HEK293T (cell line): Measurements from ENCODE around the gene ESYT2.

ENCODE experiments used
- CTCF ChIA-PET: fragments of 350-600 bp; formaldehyde crosslinking; extraction: SDS; loops from one replicate; lab custom pipeline; 2021; ENCODE audit warnings: antibody characterized with exemption, inconsistent platforms; lab: Yijun Ruan, JAX
- POLR2A ChIA-PET: fragments of 350-600 bp; formaldehyde crosslinking; extraction: SDS; loops from one replicate; lab custom pipeline; 2020; ENCODE audit warnings: antibody characterized with exemption, inconsistent platforms; lab: Yijun Ruan, JAX
- DNase-seq: peaks from one replicate; pipeline ENCODE4 v3.0.0; 2012; ENCODE audit warnings: mixed read lengths; ENCODE audit errors: extremely low spot score
- ARNT ChIP-seq: fragments of 450-650 bp; IDR thresholded peaks from 2 replicates; pipeline ENCODE4 v1.6.1; 2017; ENCODE audit warnings: mild to moderate bottlenecking
- BHLHE40 ChIP-seq: fragments of 450-650 bp; IDR thresholded peaks from 2 replicates; pipeline ENCODE4 v1.6.1; 2016; ENCODE audit warnings: mild to moderate bottlenecking, moderate library complexity, borderline replicate concordance
- CTBP1 ChIP-seq: fragments of 450-650 bp; IDR thresholded peaks from 2 replicates; pipeline ENCODE4 v1.6.1; 2016; ENCODE audit warnings: borderline replicate concordance
- ELF4 ChIP-seq: fragments of 450-650 bp; IDR thresholded peaks from 2 replicates; pipeline ENCODE4 v1.6.1; 2017; ENCODE audit warnings: antibody characterized with exemption
- FOXA1 ChIP-seq: fragments of 450-650 bp; IDR thresholded peaks from 2 replicates; pipeline ENCODE4 v1.6.1; 2016; ENCODE audit warnings: mild to moderate bottlenecking
- FOXK2 ChIP-seq: fragments of 450-650 bp; IDR thresholded peaks from 2 replicates; pipeline ENCODE4 v1.6.1; 2016; ENCODE audit warnings: mild to moderate bottlenecking
- FOXM1 ChIP-seq: fragments of 450-650 bp; IDR thresholded peaks from 2 replicates; pipeline ENCODE4 v1.6.1; 2017; ENCODE audit warnings: mild to moderate bottlenecking, borderline replicate concordance
- HDGF ChIP-seq: fragments of 450-650 bp; IDR thresholded peaks from 2 replicates; pipeline ENCODE4 v1.6.1; 2017; ENCODE audit warnings: antibody characterized with exemption, borderline replicate concordance
- L3MBTL2 ChIP-seq: fragments of 450-650 bp; conservative IDR thresholded peaks from 2 replicates; pipeline ENCODE4 v1.6.1; 2016; ENCODE audit warnings: mild to moderate bottlenecking
- LEF1 ChIP-seq: fragments of 450-650 bp; IDR thresholded peaks from 2 replicates; pipeline ENCODE4 v1.6.1; 2017; ENCODE audit warnings: mild to moderate bottlenecking, borderline replicate concordance
- NFRKB ChIP-seq: fragments of 450-650 bp; IDR thresholded peaks from 2 replicates; pipeline ENCODE4 v1.6.1; 2016; ENCODE audit warnings: mild to moderate bottlenecking, moderate library complexity
- SP1 ChIP-seq: fragments of 450-650 bp; IDR thresholded peaks from 2 replicates; pipeline ENCODE4 v1.6.1; 2017
- SUZ12 ChIP-seq: fragments of 450-650 bp; IDR thresholded peaks from 2 replicates; pipeline ENCODE4 v1.6.1; 2016; ENCODE audit warnings: mild to moderate bottlenecking
- TARDBP ChIP-seq: fragments of 450-650 bp; IDR thresholded peaks from 2 replicates; pipeline ENCODE4 v1.6.1; 2016
- ZNF384 ChIP-seq: fragments of 450-650 bp; IDR thresholded peaks from 2 replicates; pipeline ENCODE4 v1.6.1; 2016
- TF ChIP-seq, protein P1 (sequence below): fragments of 450-650 bp; IDR thresholded peaks from 2 replicates; pipeline ENCODE4 v1.6.1; 2016

The ESYT2 gene

DNA sequence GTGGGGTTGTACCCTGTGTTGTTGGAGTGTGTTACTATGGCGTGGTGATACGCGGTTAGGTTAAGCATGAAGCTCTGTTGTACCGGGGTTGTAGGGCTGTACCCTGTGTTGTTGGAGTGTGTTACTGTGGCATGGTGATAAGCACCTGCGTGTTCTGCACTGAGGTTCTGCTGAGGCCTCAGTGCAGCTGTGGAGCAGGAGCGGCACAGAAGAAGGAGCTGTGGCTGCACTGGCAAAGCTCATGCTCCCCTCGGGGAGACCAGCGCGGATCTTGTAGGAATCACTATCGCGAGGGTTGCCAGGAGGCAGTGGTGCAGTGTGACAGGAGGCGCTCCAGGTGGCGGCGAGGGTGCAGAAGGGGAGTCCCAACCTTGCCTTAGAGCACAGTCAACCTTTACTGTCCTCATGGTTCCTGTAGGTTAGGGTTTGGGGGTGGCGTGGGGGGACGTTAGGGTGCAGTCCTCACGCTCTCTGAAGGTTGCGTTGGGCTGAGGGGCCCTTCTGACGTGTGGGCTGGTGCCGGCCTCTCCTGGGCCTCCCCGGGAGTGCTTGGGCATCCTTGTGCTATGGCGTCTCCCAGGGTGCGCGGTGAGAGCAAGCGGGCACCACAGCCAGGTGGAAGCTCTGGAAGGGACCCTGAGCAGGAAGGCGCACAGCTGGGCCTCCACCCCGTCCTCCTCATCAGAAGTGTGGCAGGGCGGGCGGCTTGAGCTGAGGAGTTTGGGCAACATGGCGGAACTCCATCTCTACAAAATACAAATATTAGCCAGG lies 38.1 kb upstream of the ESYT2 start:
- ChIA-PET POLR2A (no interaction called here), CTCF (no interaction called here)
- TF ChIP-seq, protein P1, sequence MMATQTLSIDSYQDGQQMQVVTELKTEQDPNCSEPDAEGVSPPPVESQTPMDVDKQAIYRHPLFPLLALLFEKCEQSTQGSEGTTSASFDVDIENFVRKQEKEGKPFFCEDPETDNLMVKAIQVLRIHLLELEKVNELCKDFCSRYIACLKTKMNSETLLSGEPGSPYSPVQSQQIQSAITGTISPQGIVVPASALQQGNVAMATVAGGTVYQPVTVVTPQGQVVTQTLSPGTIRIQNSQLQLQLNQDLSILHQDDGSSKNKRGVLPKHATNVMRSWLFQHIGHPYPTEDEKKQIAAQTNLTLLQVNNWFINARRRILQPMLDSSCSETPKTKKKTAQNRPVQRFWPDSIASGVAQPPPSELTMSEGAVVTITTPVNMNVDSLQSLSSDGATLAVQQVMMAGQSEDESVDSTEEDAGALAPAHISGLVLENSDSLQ = no peak
- TF ChIP-seq ARNT (no peak), TARDBP (no peak), BHLHE40 (no peak), FOXK2 (no peak), CTBP1 (no peak), ELF4 (no peak), FOXM1 (no peak), SUZ12 (no peak), LEF1 (no peak), HDGF (no peak), NFRKB (no peak), L3MBTL2 (no peak), SP1 (no peak), FOXA1 (no peak), ZNF384 (no peak)
- DNase-seq = no peak

DNA sequence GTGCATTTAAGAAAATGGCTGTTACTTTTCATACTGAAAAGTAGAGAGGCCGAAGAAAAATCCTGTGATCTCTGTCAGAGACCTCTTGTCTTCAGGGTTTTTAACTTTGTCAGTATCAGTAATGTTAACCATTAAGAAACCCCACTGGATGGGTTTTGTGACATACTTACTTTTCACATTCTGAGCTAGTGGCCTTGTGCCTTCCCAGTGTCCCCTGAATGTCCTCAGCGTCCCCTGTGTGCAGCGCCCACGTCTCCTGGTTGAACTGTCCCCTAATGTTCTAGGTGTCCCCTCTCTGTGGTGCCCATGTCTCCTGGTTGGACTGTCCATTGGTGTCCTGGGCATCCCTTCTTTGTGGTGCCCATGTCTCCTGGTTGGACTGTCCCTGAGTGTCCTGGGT lies 36.7 kb upstream of the ESYT2 start:
- no peak for DNase-seq
- POLR2A ChIA-PET = no interaction called here
- CTCF ChIA-PET = no interaction called here
- TF ChIP-seq L3MBTL2 = no peak
- TF ChIP-seq SP1 = no peak
- TF ChIP-seq, protein P1 = no peak
- TF ChIP-seq CTBP1 = no peak
- TF ChIP-seq FOXM1 = no peak

- TF ChIP-seq ELF4 (no peak), SP1 (no peak), FOXM1 (no peak), FOXA1 (no peak), FOXK2 (no peak), CTBP1 (no peak), ZNF384 (no peak), L3MBTL2 (peak; percentile 61), ARNT (no peak), LEF1 (no peak), SUZ12 (no peak)
- TF ChIP-seq, protein P1 = peak; percentile 90
- POLR2A ChIA-PET = no interaction called here
- CTCF ChIA-PET = no interaction called here
- no peak for DNase-seq
These were observed 36.2 kb upstream of the ESYT2 start for GRCh38 chr7:158865462-158865922.

DNA sequence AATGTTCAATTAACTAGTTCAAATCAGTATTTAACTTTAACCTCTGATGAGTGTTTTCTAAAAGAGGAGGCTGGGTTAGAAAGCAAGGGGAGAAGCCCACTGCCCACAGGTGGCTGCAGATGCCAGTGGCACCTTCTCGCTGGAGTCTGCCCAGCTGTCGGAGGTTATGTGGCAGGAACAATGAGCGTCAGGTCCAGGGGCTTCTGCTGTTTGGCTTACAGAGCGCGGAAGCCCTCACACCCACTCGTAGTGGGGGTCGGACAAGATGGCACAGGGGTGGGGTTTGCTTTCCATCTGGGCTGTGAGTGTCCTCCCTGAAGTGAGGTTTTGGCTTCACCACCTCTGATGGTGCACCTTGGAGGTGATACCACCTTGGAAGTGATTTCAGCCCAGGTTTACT lies 35.5 kb upstream of the ESYT2 start:
- DNase-seq = no peak
- ChIA-PET POLR2A (interaction anchor here (1.0 to 1.6 kb wide), 3 partner anchors 23 to 286 kb away, joined by 3 to 8 read pairs (median 3); partner anchors contain the start of gene NCAPG2), CTCF (interaction anchor here (0.6 to 0.7 kb wide), 2 partner anchors 10 to 20 kb away, joined by 3 to 4 read pairs; no protein-coding TSS in a partner anchor)
- TF ChIP-seq SP1 (no peak), ZNF384 (no peak), NFRKB (no peak), ARNT (no peak)

GRCh38 chr7:158864507-158864820 lies 35.2 kb upstream of the ESYT2 start:
- DNase-seq = no peak
- TF ChIP-seq, protein P1 = no peak
- TF ChIP-seq TARDBP = no peak
- TF ChIP-seq SUZ12 = no peak
- no peak for TF ChIP-seq FOXA1
- no peak for TF ChIP-seq CTBP1
- TF ChIP-seq BHLHE40 = no peak
- no peak for TF ChIP-seq SP1
- TF ChIP-seq ELF4 = no peak
- TF ChIP-seq ARNT = no peak
- TF ChIP-seq HDGF = no peak
- CTCF ChIA-PET = interaction anchor here (0.6 to 0.7 kb wide), 2 partner anchors 10 to 21 kb away, joined by 3 to 4 read pairs; no protein-coding TSS in a partner anchor
- POLR2A ChIA-PET = interaction anchor here (0.7 to 1.6 kb wide), 8 partner anchors 9 to 287 kb away, joined by 3 to 8 read pairs (median 3); partner anchors contain the start of gene NCAPG2
